HL-60 (cell line): ENCODE measurements around the gene DIP2C.

Experiments used
- DNase-seq, 2 experiments: peaks; one replicate each; pipeline ENCODE4 v3.0.0-alpha.2; 2010 to 2020; ENCODE audit warnings: low read depth in 1 of 2, low spot score in 1 of 2
- H3K27ac ChIP-seq: fragments of 250-450 bp; sonication (Bioruptor Pico); replicated peaks from 2 replicates; pipeline ENCODE4 v1.5.1; 2020; ENCODE audit warnings: mild to moderate bottlenecking, moderate library complexity
- H3K27me3 ChIP-seq: fragments of 250-450 bp; sonication (Bioruptor Pico); 2 replicates; pipeline ENCODE4 v1.5.1; 2021; ENCODE audit warnings: mild to moderate bottlenecking, moderate library complexity; ENCODE audit not compliant: insufficient read depth, poor library complexity, severe bottlenecking
- H3K4me3 ChIP-seq: replicated peaks from 2 replicates; pipeline ENCODE4 v1.5.1; 2011; ENCODE audit warnings: mild to moderate bottlenecking, control low read depth, low read length; ENCODE audit not compliant: insufficient read depth
- GABPA ChIP-seq: IDR thresholded peaks from 2 replicates; pipeline ENCODE4 v1.6.1; 2012; ENCODE audit warnings: low read depth
- POLR2AphosphoS5 ChIP-seq: IDR thresholded peaks from 2 replicates; pipeline ENCODE4 v1.6.1; 2012; ENCODE audit warnings: low read depth
- SPI1 ChIP-seq: IDR thresholded peaks from 2 replicates; pipeline ENCODE4 v1.6.1; 2012; ENCODE audit warnings: low read depth, mild to moderate bottlenecking, borderline replicate concordance
- TF ChIP-seq, protein P1 (sequence below): IDR thresholded peaks from one replicate; pipeline ENCODE4 v1.5.1; 2011; ENCODE audit warnings: low read length, control low read depth, inconsistent platforms; ENCODE audit not compliant: insufficient read depth
- TF ChIP-seq, protein P2 (sequence below): IDR thresholded peaks from 2 replicates; pipeline ENCODE4 v1.6.1; 2012; ENCODE audit warnings: low read depth; ENCODE audit not compliant: insufficient replicate concordance

The DIP2C gene

DNA sequence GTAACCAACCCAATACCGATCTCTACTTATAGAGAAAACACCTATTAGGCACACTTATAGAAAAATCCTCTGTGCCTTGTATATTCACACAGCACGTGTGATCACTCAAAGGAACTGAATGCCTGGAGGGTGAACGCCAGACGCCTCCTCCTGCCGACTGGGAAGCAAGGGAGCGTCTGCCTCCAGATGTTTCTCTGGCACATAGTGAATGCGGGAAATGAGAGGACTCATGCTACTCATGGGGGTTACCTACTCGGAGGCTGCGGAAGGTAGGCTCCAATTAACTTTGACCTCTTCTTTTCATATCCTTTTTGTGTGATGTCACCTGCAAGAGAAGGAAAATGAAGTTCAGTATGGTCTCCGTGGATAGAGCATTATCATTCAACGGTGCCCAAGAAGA is 203.3 kb downstream of the DIP2C start:
- no peak overlapping the region for H3K4me3 ChIP-seq
- TF ChIP-seq POLR2AphosphoS5: no peak
- TF ChIP-seq, protein P1, sequence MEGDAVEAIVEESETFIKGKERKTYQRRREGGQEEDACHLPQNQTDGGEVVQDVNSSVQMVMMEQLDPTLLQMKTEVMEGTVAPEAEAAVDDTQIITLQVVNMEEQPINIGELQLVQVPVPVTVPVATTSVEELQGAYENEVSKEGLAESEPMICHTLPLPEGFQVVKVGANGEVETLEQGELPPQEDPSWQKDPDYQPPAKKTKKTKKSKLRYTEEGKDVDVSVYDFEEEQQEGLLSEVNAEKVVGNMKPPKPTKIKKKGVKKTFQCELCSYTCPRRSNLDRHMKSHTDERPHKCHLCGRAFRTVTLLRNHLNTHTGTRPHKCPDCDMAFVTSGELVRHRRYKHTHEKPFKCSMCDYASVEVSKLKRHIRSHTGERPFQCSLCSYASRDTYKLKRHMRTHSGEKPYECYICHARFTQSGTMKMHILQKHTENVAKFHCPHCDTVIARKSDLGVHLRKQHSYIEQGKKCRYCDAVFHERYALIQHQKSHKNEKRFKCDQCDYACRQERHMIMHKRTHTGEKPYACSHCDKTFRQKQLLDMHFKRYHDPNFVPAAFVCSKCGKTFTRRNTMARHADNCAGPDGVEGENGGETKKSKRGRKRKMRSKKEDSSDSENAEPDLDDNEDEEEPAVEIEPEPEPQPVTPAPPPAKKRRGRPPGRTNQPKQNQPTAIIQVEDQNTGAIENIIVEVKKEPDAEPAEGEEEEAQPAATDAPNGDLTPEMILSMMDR: no peak
- TF ChIP-seq SPI1: no peak
- no peak for TF ChIP-seq GABPA
- TF ChIP-seq, protein P2, sequence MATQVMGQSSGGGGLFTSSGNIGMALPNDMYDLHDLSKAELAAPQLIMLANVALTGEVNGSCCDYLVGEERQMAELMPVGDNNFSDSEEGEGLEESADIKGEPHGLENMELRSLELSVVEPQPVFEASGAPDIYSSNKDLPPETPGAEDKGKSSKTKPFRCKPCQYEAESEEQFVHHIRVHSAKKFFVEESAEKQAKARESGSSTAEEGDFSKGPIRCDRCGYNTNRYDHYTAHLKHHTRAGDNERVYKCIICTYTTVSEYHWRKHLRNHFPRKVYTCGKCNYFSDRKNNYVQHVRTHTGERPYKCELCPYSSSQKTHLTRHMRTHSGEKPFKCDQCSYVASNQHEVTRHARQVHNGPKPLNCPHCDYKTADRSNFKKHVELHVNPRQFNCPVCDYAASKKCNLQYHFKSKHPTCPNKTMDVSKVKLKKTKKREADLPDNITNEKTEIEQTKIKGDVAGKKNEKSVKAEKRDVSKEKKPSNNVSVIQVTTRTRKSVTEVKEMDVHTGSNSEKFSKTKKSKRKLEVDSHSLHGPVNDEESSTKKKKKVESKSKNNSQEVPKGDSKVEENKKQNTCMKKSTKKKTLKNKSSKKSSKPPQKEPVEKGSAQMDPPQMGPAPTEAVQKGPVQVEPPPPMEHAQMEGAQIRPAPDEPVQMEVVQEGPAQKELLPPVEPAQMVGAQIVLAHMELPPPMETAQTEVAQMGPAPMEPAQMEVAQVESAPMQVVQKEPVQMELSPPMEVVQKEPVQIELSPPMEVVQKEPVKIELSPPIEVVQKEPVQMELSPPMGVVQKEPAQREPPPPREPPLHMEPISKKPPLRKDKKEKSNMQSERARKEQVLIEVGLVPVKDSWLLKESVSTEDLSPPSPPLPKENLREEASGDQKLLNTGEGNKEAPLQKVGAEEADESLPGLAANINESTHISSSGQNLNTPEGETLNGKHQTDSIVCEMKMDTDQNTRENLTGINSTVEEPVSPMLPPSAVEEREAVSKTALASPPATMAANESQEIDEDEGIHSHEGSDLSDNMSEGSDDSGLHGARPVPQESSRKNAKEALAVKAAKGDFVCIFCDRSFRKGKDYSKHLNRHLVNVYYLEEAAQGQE: no peak
- DNase-seq: no peak
- no peak overlapping the region for H3K27ac ChIP-seq
- no peaks in the 10 kb centered on the region for H3K27me3 ChIP-seq

DNA sequence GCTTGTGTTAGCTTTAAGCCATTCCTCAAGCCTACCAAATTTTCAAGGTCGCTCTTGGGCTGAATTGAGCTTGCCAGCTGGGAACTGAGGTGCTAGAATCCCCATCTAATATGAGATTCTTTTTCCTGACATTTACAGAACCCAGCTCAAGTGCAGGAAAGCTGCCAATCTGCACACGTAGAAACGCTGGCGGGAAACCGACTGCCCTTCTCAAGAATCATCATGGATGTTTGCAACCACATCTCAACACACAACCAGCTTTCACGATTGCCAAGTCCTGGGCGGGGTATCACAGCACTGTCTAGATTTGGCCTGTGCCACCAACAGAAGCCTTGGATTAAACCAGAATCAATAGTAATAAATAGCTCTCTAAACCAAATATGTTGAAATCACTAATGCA is 203.7 kb downstream of the DIP2C start:
- TF ChIP-seq, protein P2: no peak
- TF ChIP-seq SPI1: no peak
- TF ChIP-seq, protein P1: no peak
- no peak for TF ChIP-seq GABPA
- no peak for TF ChIP-seq POLR2AphosphoS5
- DNase-seq: no peak
- Histone ChIP-seq H3K27me3 (no peaks in the 10 kb centered on the region), H3K4me3 (no peak overlapping the region), H3K27ac (no peak overlapping the region)

DNA sequence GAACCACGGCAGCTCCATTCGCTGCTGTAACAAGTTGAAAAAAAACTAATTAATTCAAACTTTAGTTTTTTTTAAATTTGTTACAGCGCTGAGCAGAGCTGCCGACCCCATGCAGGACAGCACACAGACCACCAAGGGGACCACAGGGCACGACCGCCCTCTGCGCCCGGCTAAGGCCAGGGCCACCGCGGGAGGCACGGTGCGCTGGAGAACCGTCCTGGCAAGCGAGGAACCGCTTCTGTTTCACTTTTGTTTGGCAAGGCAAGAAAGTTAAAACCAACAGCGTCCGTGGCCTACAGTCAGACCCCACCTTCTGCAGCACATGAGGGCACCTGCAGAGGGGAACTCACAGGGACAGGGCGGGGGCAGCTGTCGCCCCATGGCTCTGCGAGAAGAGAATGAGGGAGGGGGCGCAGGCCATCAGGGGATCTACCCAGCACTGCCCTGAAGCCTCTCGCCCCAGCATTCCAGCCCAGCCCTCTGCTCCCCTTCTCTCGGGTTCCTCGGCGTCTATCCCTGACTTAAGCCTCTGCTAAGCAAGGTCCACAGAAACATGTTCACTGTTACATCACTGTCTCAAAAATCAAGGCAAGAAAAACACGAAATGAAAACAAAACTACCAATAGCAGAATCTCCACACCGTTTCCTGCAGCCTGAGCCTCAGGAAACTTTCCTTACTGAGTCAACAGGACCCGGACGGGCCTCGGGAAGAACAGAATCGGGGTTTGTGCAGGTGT is 204.4 kb downstream of the DIP2C start:
- no peak for DNase-seq
- no peak for TF ChIP-seq POLR2AphosphoS5
- TF ChIP-seq, protein P2: no peak
- no peak for TF ChIP-seq GABPA
- TF ChIP-seq, protein P1: no peak
- TF ChIP-seq SPI1: no peak
- Histone ChIP-seq H3K4me3 (peak overlapping the region; percentile 46), H3K27ac (no peak overlapping the region), H3K27me3 (no peaks in the 10 kb centered on the region)
